IMR-90 (cell line): ENCODE measurements around the gene NLE1. TPM values are rescaled to one million over a fixed set of nuclear protein-coding genes. Genes with fewer than 3 reads are reported as not detected.

Experiments
- ATAC-seq: fragments of 200-7000 bp; cut with Tn5 transposase; 2 replicates; pipeline ENCODE4 v1.9.1; 2020; ENCODE audit warnings: low read depth, mild to moderate bottlenecking, moderate library complexity
- BruUV-seq: library from RNA; stranded (reverse); fragments of 400-500 nt; replicated peaks from 2 replicates; lab custom pipeline; 2021; lab: Mats Ljungman, UMichigan
- CTCF ChIA-PET: fragments of 300-600 bp; formaldehyde crosslinking; extraction: SDS; loops from one replicate; lab custom pipeline; 2021; ENCODE audit warnings: antibody characterized with exemption; lab: Yijun Ruan, JAX
- POLR2A ChIA-PET: fragments of 300-600 bp; sonication (Branson Sonifier 250); formaldehyde crosslinking; loops from one replicate; lab custom pipeline; 2022; ENCODE audit warnings: antibody characterized with exemption; ENCODE audit not compliant: unreplicated experiment; lab: Charles Lee
- DNase-seq: peaks from one replicate; pipeline ENCODE4 v3.0.0; 2013
- H2AFZ ChIP-seq: replicated peaks from 2 replicates; pipeline ENCODE3; 2013; ENCODE audit warnings: low read length, mild to moderate bottlenecking; ENCODE audit not compliant: poor library complexity
- H2AK5ac ChIP-seq: 2 replicates; pipeline ENCODE4 v1.6.1; 2013; ENCODE audit warnings: low read depth, low read length, inconsistent platforms
- H2AK9ac ChIP-seq: replicated peaks from 2 replicates; pipeline ENCODE3; 2013; ENCODE audit warnings: mild to moderate bottlenecking, low read depth, low read length, moderate library complexity; ENCODE audit not compliant: poor library complexity
- H2BK120ac ChIP-seq: 2 replicates; pipeline ENCODE4 v1.6.1; 2013; ENCODE audit warnings: low read depth, low read length, inconsistent platforms
- H2BK15ac ChIP-seq: 3 replicates; pipeline ENCODE4 v1.6.1; 2013; ENCODE audit warnings: low read depth, low read length, inconsistent platforms
- H2BK20ac ChIP-seq: 2 replicates; pipeline ENCODE4 v1.6.1; 2013; ENCODE audit warnings: low read depth, mild to moderate bottlenecking, inconsistent platforms, low read length, moderate library complexity
- H2BK5ac ChIP-seq: 2 replicates; pipeline ENCODE4 v1.6.1; 2013; ENCODE audit warnings: mild to moderate bottlenecking, low read depth, low read length, inconsistent platforms; ENCODE audit not compliant: poor library complexity, severe bottlenecking
- H3K14ac ChIP-seq: replicated peaks from 2 replicates; pipeline ENCODE4 v1.6.1; 2013; ENCODE audit warnings: low read depth, low read length, inconsistent platforms
- H3K18ac ChIP-seq: 2 replicates; pipeline ENCODE4 v1.6.1; 2013; ENCODE audit warnings: low read depth, low read length, control low read depth
- H3K23ac ChIP-seq: 2 replicates; pipeline ENCODE4 v1.6.1; 2013; ENCODE audit warnings: low read depth, low read length, inconsistent platforms
- H3K27ac ChIP-seq: 2 replicates; pipeline ENCODE4 v1.5.1; 2013; ENCODE audit warnings: mild to moderate bottlenecking, control low read depth, low read length; ENCODE audit not compliant: insufficient read depth
- H3K27me3 ChIP-seq: 2 replicates; pipeline ENCODE4 v1.6.1; 2013; ENCODE audit warnings: low read length; ENCODE audit not compliant: control insufficient read depth, insufficient read depth
- H3K36me3 ChIP-seq: 2 replicates; pipeline ENCODE4 v1.6.1; 2013; ENCODE audit warnings: low read length, mixed read lengths; ENCODE audit not compliant: control insufficient read depth, insufficient read depth
- H3K4ac ChIP-seq: 2 replicates; pipeline ENCODE4 v1.6.1; 2013; ENCODE audit warnings: low read depth, low read length, inconsistent platforms
- H3K4me1 ChIP-seq: 2 replicates; pipeline ENCODE4 v1.6.1; 2013; ENCODE audit warnings: low read length, mixed read lengths; ENCODE audit not compliant: control insufficient read depth, insufficient read depth
- H3K4me2 ChIP-seq: 2 replicates; pipeline ENCODE4 v1.6.1; 2013; ENCODE audit warnings: low read depth, mild to moderate bottlenecking, control low read depth, low read length, moderate library complexity
- H3K4me3 ChIP-seq: 2 replicates; pipeline ENCODE4 v1.5.1; 2013; ENCODE audit warnings: low read depth, mild to moderate bottlenecking, control low read depth, low read length, moderate library complexity; ENCODE audit not compliant: insufficient read depth
- H3K56ac ChIP-seq: 2 replicates; pipeline ENCODE4 v1.6.1; 2013; ENCODE audit warnings: low read length, inconsistent platforms; ENCODE audit not compliant: insufficient read depth; ENCODE audit errors: extremely low read depth
- H3K79me1 ChIP-seq, 2 experiments: 2 replicates each; pipeline ENCODE4 v1.6.1; 2013; ENCODE audit warnings: low read length in 2 of 2, inconsistent platforms in 1 of 2, low read depth in 1 of 2
- H3K9ac ChIP-seq: 2 replicates; pipeline ENCODE4 v1.6.1; 2013; ENCODE audit warnings: low read depth, low read length, control low read depth
- H3K9me1 ChIP-seq: 2 replicates; pipeline ENCODE4 v1.6.1; 2013; ENCODE audit warnings: low read length, inconsistent platforms; ENCODE audit not compliant: insufficient read depth
- H3K9me3 ChIP-seq: 2 replicates; pipeline ENCODE4 v1.6.1; 2013; ENCODE audit warnings: low read length; ENCODE audit not compliant: control insufficient read depth, insufficient read depth
- H4K20me1 ChIP-seq: 2 replicates; pipeline ENCODE4 v1.6.1; 2013; ENCODE audit warnings: low read length, inconsistent platforms; ENCODE audit not compliant: insufficient read depth
- H4K5ac ChIP-seq: 2 replicates; pipeline ENCODE4 v1.6.1; 2013; ENCODE audit warnings: mild to moderate bottlenecking, low read depth, low read length, control low read depth
- H4K8ac ChIP-seq, 2 experiments: 2 replicates each; pipeline ENCODE4 v1.6.1; 2013; ENCODE audit warnings: low read depth in 2 of 2, low read length in 2 of 2, control low read depth in 1 of 2, inconsistent platforms in 1 of 2
- H4K91ac ChIP-seq: 2 replicates; pipeline ENCODE4 v1.6.1; 2013; ENCODE audit warnings: low read depth, low read length, inconsistent platforms; ENCODE audit not compliant: insufficient read depth
- BHLHE40 ChIP-seq: fragments of 150-350 bp; IDR thresholded peaks from 2 replicates; pipeline ENCODE4 v1.6.1; 2016; ENCODE audit warnings: mild to moderate bottlenecking, low read depth, low read length
- CEBPB ChIP-seq: IDR thresholded peaks from 2 replicates; pipeline ENCODE4 v1.6.1; 2012; ENCODE audit warnings: low read depth, low read length, improper control_type of control experiment
- CHD1 ChIP-seq: IDR thresholded peaks from 2 replicates; pipeline ENCODE4 v1.6.1; 2012; ENCODE audit warnings: low read depth, low read length, improper control_type of control experiment
- FOS ChIP-seq: fragments of 150-350 bp; IDR thresholded peaks from 2 replicates; pipeline ENCODE4 v1.6.1; 2016; ENCODE audit warnings: low read depth, low read length
- MAFK ChIP-seq: IDR thresholded peaks from 2 replicates; pipeline ENCODE4 v1.6.1; 2012; ENCODE audit warnings: low read depth, low read length, improper control_type of control experiment
- MAZ ChIP-seq: IDR thresholded peaks from 2 replicates; pipeline ENCODE4 v1.6.1; 2012; ENCODE audit warnings: low read depth, mild to moderate bottlenecking, low read length, improper control_type of control experiment, moderate library complexity, borderline replicate concordance
- MXI1 ChIP-seq: IDR thresholded peaks from 2 replicates; pipeline ENCODE4 v1.6.1; 2012; ENCODE audit warnings: low read depth, mild to moderate bottlenecking, low read length, moderate library complexity, borderline replicate concordance
- NFE2L2 ChIP-seq: fragments of 150-350 bp; IDR thresholded peaks from 2 replicates; pipeline ENCODE4 v1.6.1; 2016; ENCODE audit warnings: low read depth, mild to moderate bottlenecking, low read length
- POLR2A ChIP-seq: IDR thresholded peaks from 2 replicates; pipeline ENCODE4 v1.6.1; 2012; ENCODE audit warnings: mild to moderate bottlenecking, low read depth, low read length
- RAD21 ChIP-seq: IDR thresholded peaks from 2 replicates; pipeline ENCODE4 v1.6.1; 2012; ENCODE audit warnings: low read length, improper control_type of control experiment
- RCOR1 ChIP-seq: IDR thresholded peaks from 2 replicates; pipeline ENCODE4 v1.6.1; 2012; ENCODE audit warnings: mild to moderate bottlenecking, low read length, improper control_type of control experiment; ENCODE audit not compliant: insufficient replicate concordance
- RFX5 ChIP-seq: IDR thresholded peaks from 2 replicates; pipeline ENCODE4 v1.8.0; 2012; ENCODE audit warnings: low read depth, mild to moderate bottlenecking, low read length, moderate library complexity
- SMC3 ChIP-seq: fragments of 150-350 bp; IDR thresholded peaks from 2 replicates; pipeline ENCODE4 v1.6.1; 2016; ENCODE audit warnings: low read depth, mild to moderate bottlenecking, antibody characterized with exemption, low read length, moderate library complexity
- WGBS, 2 experiments: methylation state at CpG; one replicate each; pipeline versions ENCODE4 v1.1.5 to v1.1.7; 2013; ENCODE audit warnings: missing lambda C conversion rate in 2 of 2; ENCODE audit not compliant: insufficient read length in 1 of 2; ENCODE audit errors: extremely low coverage in 2 of 2; 5-methylcytosine and 5-hydroxymethylcytosine counted together
- dilution Hi-C: fragments of 300-500 bp; cut with HindIII; formaldehyde crosslinking; loops from one replicate; pipeline ENCODE4 v1.14.3; 2018; ENCODE audit warnings: low sequenced_read_pairs; ENCODE audit not compliant: unreplicated experiment
- in situ Hi-C: fragments of 300-500 bp; cut with MboI; formaldehyde crosslinking; loops from 3 replicates; pipeline ENCODE4 v1.14.3; 2019; ENCODE audit warnings: low sequenced_read_pairs, inconsistent platforms, mixed read lengths
- intact Hi-C: fragments of 100-400 bp; cut with micrococcal nuclease; formaldehyde crosslinking; loops from 2 replicates; pipeline ENCODE4 v1.10.0; 2022
- polyA plus RNA-seq, 3 experiments: library from polyadenylated mRNA; depleted of rRNA; stranded (reverse); fragments of >200 nt; gene quantifications; 2 replicates each; pipeline ENCODE4 v1.2.3, GENCODE V29; 2012; ENCODE audit warnings: low replicate concordance in 1 of 3
- total RNA-seq: library from RNA; depleted of rRNA; stranded (reverse); fragments of >200 nt; gene quantifications from 2 replicates; pipeline ENCODE4 v1.2.3, GENCODE V29; 2012
- TF ChIP-seq, protein P1 (sequence below): conservative IDR thresholded peaks from 2 replicates; pipeline ENCODE4 v1.5.1; 2012; ENCODE audit warnings: mild to moderate bottlenecking, low read depth, low read length, improper control_type of control experiment
- TF ChIP-seq, protein P2 (sequence below): fragments of 150-350 bp; IDR thresholded peaks from 2 replicates; pipeline ENCODE4 v1.6.1; 2017; ENCODE audit warnings: mild to moderate bottlenecking, antibody characterized with exemption, low read length, low read depth
- TF ChIP-seq, protein P3 (sequence below): fragments of 150-350 bp; IDR thresholded peaks from 2 replicates; pipeline ENCODE4 v1.6.1; 2016; ENCODE audit warnings: low read depth, mild to moderate bottlenecking, low read length, moderate library complexity, borderline replicate concordance

The NLE1 gene
- total and polyA plus RNA-seq, 2 of the 4 experiments (the other 2 are of a cell fraction): 18.6 to 23.7 TPM

DNA sequence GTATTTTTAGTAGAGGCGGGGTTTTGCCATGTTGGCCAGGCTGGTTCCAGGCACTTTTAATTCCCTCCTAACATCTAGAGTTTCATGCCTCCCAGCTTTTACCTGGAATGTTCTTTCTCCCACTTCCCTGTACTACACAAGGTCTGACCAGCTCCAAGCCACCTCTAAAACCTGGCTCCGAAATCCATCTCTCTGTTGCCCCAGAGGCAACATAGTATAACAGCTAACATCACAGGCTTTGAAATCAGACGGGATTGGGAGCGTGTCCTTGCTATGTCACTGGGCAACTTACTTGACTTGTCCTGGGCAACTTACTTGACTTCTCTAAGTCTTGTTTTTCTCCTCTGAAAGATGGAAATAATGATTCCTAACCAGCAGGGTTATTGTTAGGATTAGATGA lies 20.7 kb upstream of the NLE1 start:
- H3K36me3 ChIP-seq: no peaks in the 10 kb centered on the region
- in situ Hi-C loops: no loop called here
- H3K56ac ChIP-seq: no peak overlapping the region
- H2AK9ac ChIP-seq: no peak overlapping the region
- peaks cover 3% of the 10 kb centered on the region; the same call in 1 of the 2 replicates for H3K4me1 ChIP-seq
- no peak overlapping the region for H3K4me2 ChIP-seq
- 44% methylated on average over 3 of the region's 4 CpGs; no CpG with 5 or more reads in 1 of the 2 experiments for WGBS, 2 experiments
- no peak for ATAC-seq
- no peak overlapping the region for H2AK5ac ChIP-seq
- no peak overlapping the region for H3K9ac ChIP-seq
- H3K9me1 ChIP-seq: 0 out of 2 replicates have a peak, but pooled peaks cover under 1% of the 10 kb centered on the region
- no peak overlapping the region for H3K4ac ChIP-seq
- no peaks in the 10 kb centered on the region for H3K9me3 ChIP-seq
- POLR2A ChIA-PET: no interaction called here
- no peak overlapping the region for H3K14ac ChIP-seq
- no peak overlapping the region for H2BK5ac ChIP-seq
- CTCF ChIA-PET: interaction anchor here (0.7 kb wide), 1 partner anchor 962 kb away, joined by 3 read pairs; no protein-coding TSS in a partner anchor
- H4K8ac ChIP-seq: no peak overlapping the region
- TF ChIP-seq FOS (no peak), SMC3 (no peak), RFX5 (no peak), MXI1 (no peak), MAFK (no peak), NFE2L2 (no peak), CHD1 (no peak), RAD21 (no peak), BHLHE40 (no peak), POLR2A (no peak), CEBPB (no peak), MAZ (no peak), RCOR1 (no peak)
- TF ChIP-seq, protein P1, sequence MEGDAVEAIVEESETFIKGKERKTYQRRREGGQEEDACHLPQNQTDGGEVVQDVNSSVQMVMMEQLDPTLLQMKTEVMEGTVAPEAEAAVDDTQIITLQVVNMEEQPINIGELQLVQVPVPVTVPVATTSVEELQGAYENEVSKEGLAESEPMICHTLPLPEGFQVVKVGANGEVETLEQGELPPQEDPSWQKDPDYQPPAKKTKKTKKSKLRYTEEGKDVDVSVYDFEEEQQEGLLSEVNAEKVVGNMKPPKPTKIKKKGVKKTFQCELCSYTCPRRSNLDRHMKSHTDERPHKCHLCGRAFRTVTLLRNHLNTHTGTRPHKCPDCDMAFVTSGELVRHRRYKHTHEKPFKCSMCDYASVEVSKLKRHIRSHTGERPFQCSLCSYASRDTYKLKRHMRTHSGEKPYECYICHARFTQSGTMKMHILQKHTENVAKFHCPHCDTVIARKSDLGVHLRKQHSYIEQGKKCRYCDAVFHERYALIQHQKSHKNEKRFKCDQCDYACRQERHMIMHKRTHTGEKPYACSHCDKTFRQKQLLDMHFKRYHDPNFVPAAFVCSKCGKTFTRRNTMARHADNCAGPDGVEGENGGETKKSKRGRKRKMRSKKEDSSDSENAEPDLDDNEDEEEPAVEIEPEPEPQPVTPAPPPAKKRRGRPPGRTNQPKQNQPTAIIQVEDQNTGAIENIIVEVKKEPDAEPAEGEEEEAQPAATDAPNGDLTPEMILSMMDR: no peak
- TF ChIP-seq, protein P2, sequence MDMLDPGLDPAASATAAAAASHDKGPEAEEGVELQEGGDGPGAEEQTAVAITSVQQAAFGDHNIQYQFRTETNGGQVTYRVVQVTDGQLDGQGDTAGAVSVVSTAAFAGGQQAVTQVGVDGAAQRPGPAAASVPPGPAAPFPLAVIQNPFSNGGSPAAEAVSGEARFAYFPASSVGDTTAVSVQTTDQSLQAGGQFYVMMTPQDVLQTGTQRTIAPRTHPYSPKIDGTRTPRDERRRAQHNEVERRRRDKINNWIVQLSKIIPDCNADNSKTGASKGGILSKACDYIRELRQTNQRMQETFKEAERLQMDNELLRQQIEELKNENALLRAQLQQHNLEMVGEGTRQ: no peak
- TF ChIP-seq, protein P3, sequence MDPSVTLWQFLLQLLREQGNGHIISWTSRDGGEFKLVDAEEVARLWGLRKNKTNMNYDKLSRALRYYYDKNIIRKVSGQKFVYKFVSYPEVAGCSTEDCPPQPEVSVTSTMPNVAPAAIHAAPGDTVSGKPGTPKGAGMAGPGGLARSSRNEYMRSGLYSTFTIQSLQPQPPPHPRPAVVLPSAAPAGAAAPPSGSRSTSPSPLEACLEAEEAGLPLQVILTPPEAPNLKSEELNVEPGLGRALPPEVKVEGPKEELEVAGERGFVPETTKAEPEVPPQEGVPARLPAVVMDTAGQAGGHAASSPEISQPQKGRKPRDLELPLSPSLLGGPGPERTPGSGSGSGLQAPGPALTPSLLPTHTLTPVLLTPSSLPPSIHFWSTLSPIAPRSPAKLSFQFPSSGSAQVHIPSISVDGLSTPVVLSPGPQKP: no peak
- H4K91ac ChIP-seq: no peak overlapping the region
- dilution Hi-C loops: no loop called here
- H2BK20ac ChIP-seq: no peak overlapping the region
- H2BK15ac ChIP-seq: no peak overlapping the region
- no peak for DNase-seq
- H3K27me3 ChIP-seq: peaks cover 28% of the 10 kb centered on the region
- intact Hi-C loops: no loop called here
- H3K27ac ChIP-seq: no peak overlapping the region
- no peaks in the 10 kb centered on the region for H3K79me1 ChIP-seq
- H3K4me3 ChIP-seq: no peak overlapping the region
- BruUV-seq: no TSS peak
- no peak overlapping the region for H3K18ac ChIP-seq
- H3K23ac ChIP-seq: no peak overlapping the region
- no peak overlapping the region for H2AFZ ChIP-seq
- no peak overlapping the region for H4K5ac ChIP-seq
- H4K20me1 ChIP-seq: no peaks in the 10 kb centered on the region
- no peak overlapping the region for H2BK120ac ChIP-seq
